ENCODE measurements around the gene BMP6. TPM values are rescaled to one million over a fixed set of nuclear protein-coding genes. Genes with fewer than 3 reads are reported as not detected.

Gene BMP6
- total RNA-seq, 2 experiments from 2014 or later, result 0.38 to 1.1 TPM

GRCh38 chr6:7680393-7681075 lies 45.4 kb upstream of the BMP6 start:
- Histone ChIP-seq H3K4me3 (ENCODE audit: low read depth, low read length, poor library complexity, severe bottlenecking) (no peak overlapping the region), H3K36me3 (ENCODE audit: insufficient read depth, low read length) (no peaks in the 10 kb centered on the region), H3K9me3 (ENCODE audit: low read length) (no peaks in the 10 kb centered on the region), H4K20me1 (ENCODE audit: insufficient read depth, low read length) (no peaks in the 10 kb centered on the region), H3K79me2 (ENCODE audit: insufficient read depth, low read depth, low read length) (no peaks in the 10 kb centered on the region), H2AFZ (ENCODE audit: low read length) (no peak overlapping the region), H3K4me2 (ENCODE audit: low read length) (no peak overlapping the region), H3K4me1 (ENCODE audit: insufficient read depth, low read length, poor library complexity, severe bottlenecking) (no peaks in the 10 kb centered on the region), H3K27ac (ENCODE audit: low read depth, low read length, poor library complexity, severe bottlenecking) (no peak overlapping the region), H3K9me2 (ENCODE audit: insufficient read depth, low read length) (no peaks in the 10 kb centered on the region)
- no peak for TF ChIP-seq EZH2phosphoT487 (IDR thresholded peaks at IDR 0.05; ENCODE audit: borderline replicate concordance, low read depth, low read length)
- no peak for TF ChIP-seq CTCF (conservative IDR thresholded peaks at IDR 0.05; ENCODE audit: low read length)
- ChIA-PET CTCF (ENCODE audit: unreplicated experiment) (no interaction called here), POLR2A (no interaction called here)
- no TSS peak for BruUV-seq (replicated peaks)
- DNase-seq (ENCODE audit: low spot score), result no peak
- intact Hi-C loops (cut with micrococcal nuclease; ENCODE audit: unreplicated experiment), result no loop called here

- Histone ChIP-seq H3K27ac (ENCODE audit: low read depth, low read length, poor library complexity, severe bottlenecking) (no peak overlapping the region), H2AFZ (ENCODE audit: low read length) (no peak overlapping the region), H3K4me3 (ENCODE audit: low read depth, low read length, poor library complexity, severe bottlenecking) (no peak overlapping the region), H3K79me2 (ENCODE audit: insufficient read depth, low read depth, low read length) (no peaks in the 10 kb centered on the region), H3K9me3 (ENCODE audit: low read length) (no peaks in the 10 kb centered on the region), H4K20me1 (ENCODE audit: insufficient read depth, low read length) (no peaks in the 10 kb centered on the region), H3K4me1 (ENCODE audit: insufficient read depth, low read length, poor library complexity, severe bottlenecking) (no peaks in the 10 kb centered on the region), H3K36me3 (ENCODE audit: insufficient read depth, low read length) (no peaks in the 10 kb centered on the region), H3K4me2 (ENCODE audit: low read length) (no peak overlapping the region), H3K9me2 (ENCODE audit: insufficient read depth, low read length) (no peaks in the 10 kb centered on the region)
- no peak for DNase-seq (ENCODE audit: low spot score)
- CTCF ChIA-PET (ENCODE audit: unreplicated experiment), result no interaction called here
- intact Hi-C loops (cut with micrococcal nuclease; ENCODE audit: unreplicated experiment), result no loop called here
- POLR2A ChIA-PET, result no interaction called here
- TF ChIP-seq CTCF (conservative IDR thresholded peaks at IDR 0.05; ENCODE audit: low read length) (no peak), EZH2phosphoT487 (IDR thresholded peaks at IDR 0.05; ENCODE audit: borderline replicate concordance, low read depth, low read length) (no peak)
- BruUV-seq (replicated peaks), result no TSS peak
Observed at GRCh38 chr6:7681449-7681848, 44.5 kb upstream of the BMP6 start.

GRCh38 chr6:7684076-7684475 lies 41.8 kb upstream of the BMP6 start:
- H4K20me1 ChIP-seq (ENCODE audit: insufficient read depth, low read length), result no peaks in the 10 kb centered on the region
- H3K27ac ChIP-seq (ENCODE audit: low read depth, low read length, poor library complexity, severe bottlenecking), result no peak overlapping the region
- no peak overlapping the region for H3K4me2 ChIP-seq (ENCODE audit: low read length)
- H2AFZ ChIP-seq (ENCODE audit: low read length), result no peak overlapping the region
- CTCF ChIA-PET (ENCODE audit: unreplicated experiment), result no interaction called here
- intact Hi-C loops (cut with micrococcal nuclease; ENCODE audit: unreplicated experiment), result no loop called here
- no peaks in the 10 kb centered on the region for H3K79me2 ChIP-seq (ENCODE audit: insufficient read depth, low read depth, low read length)
- TF ChIP-seq CTCF (conservative IDR thresholded peaks at IDR 0.05; ENCODE audit: low read length), result no peak
- no peak for TF ChIP-seq EZH2phosphoT487 (IDR thresholded peaks at IDR 0.05; ENCODE audit: borderline replicate concordance, low read depth, low read length)
- H3K4me1 ChIP-seq (ENCODE audit: insufficient read depth, low read length, poor library complexity, severe bottlenecking), result no peaks in the 10 kb centered on the region
- no TSS peak for BruUV-seq (replicated peaks)
- no peaks in the 10 kb centered on the region for H3K9me2 ChIP-seq (ENCODE audit: insufficient read depth, low read length)
- H3K4me3 ChIP-seq (ENCODE audit: low read depth, low read length, poor library complexity, severe bottlenecking), result no peak overlapping the region
- no peak for DNase-seq (ENCODE audit: low spot score)
- POLR2A ChIA-PET, result interaction anchor here (0.6 kb wide), 1 partner anchor 599 kb away, joined by 3 read pairs; no protein-coding TSS in a partner anchor
- no peaks in the 10 kb centered on the region for H3K9me3 ChIP-seq (ENCODE audit: low read length)
- H3K36me3 ChIP-seq (ENCODE audit: insufficient read depth, low read length), result no peaks in the 10 kb centered on the region

Data from OCI-LY7 (cell line).